GM21515 (cell line): ENCODE measurements around the gene FOLH1.
"Not testable (repeated sequence)": the region's sequence is repeated elsewhere in the genome, so short reads cannot be mapped to it uniquely, and the experiment has no call there.

ENCODE experiments used
- ATAC-seq: cut with Tn5 transposase; IDR thresholded peaks from one replicate; pipeline ENCODE4 v1.9.1; 2021; ENCODE audit not compliant: unreplicated experiment

FOLH1 gene

DNA sequence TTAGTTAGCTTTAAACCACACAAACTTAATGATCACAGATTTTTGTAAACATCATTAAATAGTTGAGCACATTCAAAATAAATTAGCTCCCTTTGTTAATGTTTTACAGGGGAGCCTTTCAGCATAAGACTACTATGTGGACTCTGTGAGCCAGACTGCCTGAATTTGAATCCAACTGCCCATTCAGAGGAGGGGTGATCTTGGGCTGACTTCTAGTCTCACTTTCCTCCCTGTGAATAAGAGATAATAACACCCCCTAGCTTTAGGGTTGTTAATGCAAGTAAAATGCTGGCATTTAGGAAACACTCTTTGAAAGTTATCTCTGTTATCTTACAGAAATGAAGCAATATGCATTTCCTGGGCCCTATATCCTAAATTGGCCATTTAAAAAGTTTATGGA is 23.6 kb downstream of the FOLH1 start:
- not testable (repeated sequence) for ATAC-seq

GRCh38 chr11:49177936-49178335 is 30.5 kb downstream of the FOLH1 start:
- ATAC-seq = not testable (repeated sequence)

DNA sequence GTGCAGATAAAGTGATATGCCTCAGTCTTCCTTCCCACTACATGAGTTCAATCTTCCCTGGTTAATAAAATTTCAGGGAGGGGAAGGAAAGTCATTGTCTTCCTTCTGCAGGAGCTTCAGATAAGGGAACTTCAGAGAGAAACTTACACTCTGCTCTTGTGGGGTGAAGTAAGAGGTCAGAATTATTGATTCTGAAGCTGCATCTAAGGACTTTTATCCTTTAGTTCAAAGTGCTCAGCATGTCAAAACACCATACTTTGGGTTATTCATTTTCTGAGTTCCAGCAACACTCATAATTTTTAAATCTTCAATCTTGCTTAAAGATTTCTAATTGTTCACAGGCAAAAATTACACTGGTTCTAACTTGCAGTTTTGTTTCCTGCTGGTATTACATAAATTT is 33.0 kb downstream of the FOLH1 start:
- ATAC-seq = not testable (repeated sequence)

DNA sequence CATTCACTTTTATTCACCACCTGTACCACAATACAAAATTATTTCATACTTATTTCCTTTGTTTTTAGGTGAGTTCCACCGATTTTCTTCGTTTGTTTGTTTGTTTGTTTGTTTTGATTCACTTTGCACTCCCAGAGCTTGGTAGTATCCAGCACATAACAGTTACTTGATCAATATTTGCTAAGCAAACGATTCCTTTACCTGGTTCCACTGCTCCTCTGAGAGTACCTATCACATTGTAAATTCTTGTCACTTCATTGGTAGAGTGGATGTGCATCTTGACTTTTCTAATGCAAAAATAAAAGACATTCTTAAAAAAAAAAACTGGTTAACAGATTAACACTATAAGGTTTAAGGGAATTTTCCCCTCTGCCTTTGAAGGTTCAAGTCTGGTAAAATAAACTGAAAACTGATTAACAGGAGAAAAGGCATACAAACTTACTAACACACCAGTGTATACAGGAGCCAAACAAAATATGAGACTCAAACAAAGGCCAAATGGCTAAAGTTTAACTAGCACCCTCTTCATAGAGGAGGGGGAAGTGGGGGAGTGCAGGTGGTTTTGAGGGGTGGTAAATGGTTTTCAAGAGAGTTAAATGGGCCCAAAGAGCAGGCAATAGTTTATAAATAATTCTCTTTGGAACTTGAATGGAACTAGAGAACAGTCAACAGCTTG is 33.6 kb downstream of the FOLH1 start:
- not testable (repeated sequence) for ATAC-seq

- not testable (repeated sequence) for ATAC-seq
Observed at GRCh38 chr11:49171613-49172012, 36.8 kb downstream of the FOLH1 start.

DNA sequence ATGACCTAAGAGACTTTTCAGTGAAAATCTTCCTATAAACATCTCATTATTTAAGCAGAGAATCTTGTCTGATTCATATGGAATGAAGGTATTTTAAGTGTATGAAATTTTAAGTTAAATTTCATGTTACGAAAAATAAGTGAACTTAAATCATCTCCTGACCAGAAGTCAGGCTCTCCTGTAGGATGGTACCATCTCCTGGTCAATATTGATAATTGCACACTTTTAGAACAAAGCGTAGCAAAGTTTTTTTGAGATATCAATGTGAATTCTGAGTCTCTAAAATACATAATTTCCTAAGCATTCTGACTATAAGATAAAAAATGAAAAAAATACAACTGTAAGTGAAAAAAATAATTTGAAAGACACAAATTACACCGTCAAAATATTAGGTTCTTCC is 38.8 kb downstream of the FOLH1 start:
- not testable (repeated sequence) for ATAC-seq

DNA sequence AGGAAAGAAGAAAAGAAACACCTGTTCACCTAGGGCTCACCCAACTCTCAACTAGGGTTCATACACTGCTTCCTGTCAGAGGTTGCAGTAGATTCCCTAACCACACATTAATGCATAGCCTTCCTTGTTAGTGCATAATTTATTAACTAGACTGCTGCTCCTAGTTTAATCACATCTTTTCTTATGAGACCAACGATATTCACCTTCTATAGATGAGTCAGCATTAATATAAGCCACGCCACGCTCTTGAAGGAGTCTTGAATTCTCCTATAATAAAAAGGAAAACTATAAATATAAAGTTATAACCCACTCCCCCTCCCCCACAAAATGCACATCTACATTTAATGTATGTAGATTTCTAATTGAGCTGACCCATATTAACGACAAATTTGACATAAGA is 39.4 kb downstream of the FOLH1 start:
- not testable (repeated sequence) for ATAC-seq

DNA sequence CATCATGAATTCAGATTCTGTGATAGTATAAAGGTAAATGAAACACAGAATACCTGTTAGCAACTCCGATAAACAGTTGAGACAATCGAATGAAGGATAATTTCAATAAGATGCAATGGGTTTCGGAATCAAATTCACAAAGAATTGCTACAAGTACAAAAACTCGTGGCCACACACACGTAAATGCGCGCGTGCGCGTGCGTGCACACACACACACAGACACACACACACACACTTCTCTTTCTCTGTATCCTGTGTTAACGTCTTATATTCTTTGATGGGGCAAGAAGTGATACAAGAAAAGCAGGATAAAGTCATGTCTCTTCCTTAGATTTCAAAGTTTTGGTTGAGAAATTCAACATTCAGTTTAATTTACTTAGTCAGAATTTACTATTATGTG is 57.2 kb downstream of the FOLH1 start:
- ATAC-seq = no peak

DNA sequence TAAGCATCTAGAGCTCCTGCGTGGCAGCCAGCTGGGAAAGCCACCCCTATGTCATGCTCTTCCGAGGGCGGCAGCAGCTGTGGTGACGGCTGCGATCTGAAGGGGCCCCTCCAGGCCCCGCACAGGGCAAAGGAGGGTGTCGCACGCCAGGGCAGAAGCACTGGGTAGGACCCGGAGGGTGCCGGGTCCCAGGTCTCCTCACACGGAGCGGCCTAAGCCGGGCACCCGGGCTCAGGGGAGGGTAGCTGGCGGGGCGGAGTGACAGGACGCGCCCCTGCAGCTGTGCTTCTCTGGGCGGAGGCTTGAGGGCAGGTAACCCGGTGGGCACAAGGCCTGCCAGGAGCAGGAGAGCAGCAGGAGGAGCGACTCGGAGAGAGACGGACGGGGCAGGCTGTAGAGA is 106.0 kb downstream of the FOLH1 start:
- ATAC-seq = not testable (repeated sequence)
